Thyroid gland (tissue), 4 donors: ENCODE measurements around the gene ANTXR1.

ENCODE experiments used
- CTCF ChIP-seq, 6 experiments: fragments of 200-600 bp in 3 of 6; fragments of 450-650 bp in 3 of 6; sonication (generic) in 3 of 6; IDR thresholded peaks; one replicate each; pipeline ENCODE4 v1.5.1; 2016 to 2019; ENCODE audit warnings: antibody characterized with exemption in 6 of 6, mild to moderate bottlenecking in 2 of 6, inconsistent platforms in 1 of 6, moderate library complexity in 1 of 6
- POLR2A ChIP-seq, 2 donors: fragments of 450-650 bp; IDR thresholded peaks; one replicate each; pipeline ENCODE4 v1.6.1; 2017; ENCODE audit warnings: antibody characterized with exemption in 2 of 2, mild to moderate bottlenecking in 2 of 2, moderate library complexity in 1 of 2

- no peak for TF ChIP-seq CTCF (IDR thresholded peaks at IDR 0.05)
- TF ChIP-seq POLR2A (IDR thresholded peaks at IDR 0.05), result no peak
These were observed 1.2 kb downstream of the ANTXR1 start for GRCh38 chr2:69013840-69014821.
